Measurements from ENCODE around the gene ANKRD11.

GRCh38 chr16:89401641-89402445, 88.5 kb downstream of the ANKRD11 start:
- TF ChIP-seq POLR2A (IDR thresholded peaks at IDR 0.05; ENCODE audit: low read length) = no peak
- no peak for TF ChIP-seq GATA1 (IDR thresholded peaks at IDR 0.05; ENCODE audit: low read depth, low read length)
